ENCODE data around the gene UBE2L3.
"Not testable (repeated sequence)": the region's sequence is repeated elsewhere in the genome, so short reads cannot be mapped to it uniquely, and the experiment has no call there.

Gene UBE2L3

DNA sequence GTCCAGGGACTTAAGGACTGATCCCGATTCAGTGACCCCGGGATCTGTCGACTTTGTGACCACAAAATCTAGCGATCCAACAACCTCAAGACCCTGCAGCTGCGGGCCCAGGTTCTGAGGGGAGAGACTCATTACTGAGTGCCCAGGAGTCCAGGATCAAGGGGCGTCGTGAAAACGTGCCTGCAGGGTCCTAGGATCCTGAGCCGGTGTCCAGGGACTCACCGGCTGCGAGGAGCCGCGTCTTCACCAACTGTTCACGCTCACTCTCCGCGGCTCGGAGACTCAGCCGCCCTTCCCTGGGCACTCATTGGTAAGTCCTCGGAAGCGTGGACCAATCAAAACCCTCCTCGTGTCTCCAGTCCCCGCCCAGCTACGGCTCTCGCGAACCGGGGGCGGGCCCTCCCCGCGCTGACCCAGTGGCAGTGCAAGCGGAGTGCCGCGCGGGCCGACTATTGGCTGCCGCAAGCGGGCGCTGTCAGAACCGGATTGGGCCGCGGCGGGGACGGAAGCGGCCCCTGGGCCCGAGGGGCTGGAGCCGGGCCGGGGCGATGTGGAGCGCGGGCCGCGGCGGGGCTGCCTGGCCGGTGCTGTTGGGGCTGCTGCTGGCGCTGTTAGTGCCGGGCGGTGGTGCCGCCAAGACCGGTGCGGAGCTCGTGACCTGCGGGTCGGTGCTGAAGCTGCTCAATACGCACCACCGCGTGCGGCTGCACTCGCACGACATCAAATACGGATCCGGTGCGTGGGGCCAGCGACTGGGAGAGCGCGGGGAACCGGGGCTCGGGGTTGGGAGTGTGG, 74.5 kb downstream of the UBE2L3 start, which contains the start of gene SDF2L1:
SDF2L1 (plus strand) TSS at position 514 of the 795 bp plus-strand sequence; CDS start at position 549, 35 bp downstream.
- TF ChIP-seq, protein P1, sequence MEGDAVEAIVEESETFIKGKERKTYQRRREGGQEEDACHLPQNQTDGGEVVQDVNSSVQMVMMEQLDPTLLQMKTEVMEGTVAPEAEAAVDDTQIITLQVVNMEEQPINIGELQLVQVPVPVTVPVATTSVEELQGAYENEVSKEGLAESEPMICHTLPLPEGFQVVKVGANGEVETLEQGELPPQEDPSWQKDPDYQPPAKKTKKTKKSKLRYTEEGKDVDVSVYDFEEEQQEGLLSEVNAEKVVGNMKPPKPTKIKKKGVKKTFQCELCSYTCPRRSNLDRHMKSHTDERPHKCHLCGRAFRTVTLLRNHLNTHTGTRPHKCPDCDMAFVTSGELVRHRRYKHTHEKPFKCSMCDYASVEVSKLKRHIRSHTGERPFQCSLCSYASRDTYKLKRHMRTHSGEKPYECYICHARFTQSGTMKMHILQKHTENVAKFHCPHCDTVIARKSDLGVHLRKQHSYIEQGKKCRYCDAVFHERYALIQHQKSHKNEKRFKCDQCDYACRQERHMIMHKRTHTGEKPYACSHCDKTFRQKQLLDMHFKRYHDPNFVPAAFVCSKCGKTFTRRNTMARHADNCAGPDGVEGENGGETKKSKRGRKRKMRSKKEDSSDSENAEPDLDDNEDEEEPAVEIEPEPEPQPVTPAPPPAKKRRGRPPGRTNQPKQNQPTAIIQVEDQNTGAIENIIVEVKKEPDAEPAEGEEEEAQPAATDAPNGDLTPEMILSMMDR (IDR thresholded peaks at IDR 0.05; ENCODE audit: control insufficient read depth, insufficient read depth, low read depth, low read length, missing control alignments), result no peak
- peak within 1 kb of the TSS; percentile 87 for H3K4me3 ChIP-seq (ENCODE audit: control insufficient read depth, low read depth, low read length)
- DNase-seq (ENCODE audit: low read depth), result peak; percentile 93

DNA sequence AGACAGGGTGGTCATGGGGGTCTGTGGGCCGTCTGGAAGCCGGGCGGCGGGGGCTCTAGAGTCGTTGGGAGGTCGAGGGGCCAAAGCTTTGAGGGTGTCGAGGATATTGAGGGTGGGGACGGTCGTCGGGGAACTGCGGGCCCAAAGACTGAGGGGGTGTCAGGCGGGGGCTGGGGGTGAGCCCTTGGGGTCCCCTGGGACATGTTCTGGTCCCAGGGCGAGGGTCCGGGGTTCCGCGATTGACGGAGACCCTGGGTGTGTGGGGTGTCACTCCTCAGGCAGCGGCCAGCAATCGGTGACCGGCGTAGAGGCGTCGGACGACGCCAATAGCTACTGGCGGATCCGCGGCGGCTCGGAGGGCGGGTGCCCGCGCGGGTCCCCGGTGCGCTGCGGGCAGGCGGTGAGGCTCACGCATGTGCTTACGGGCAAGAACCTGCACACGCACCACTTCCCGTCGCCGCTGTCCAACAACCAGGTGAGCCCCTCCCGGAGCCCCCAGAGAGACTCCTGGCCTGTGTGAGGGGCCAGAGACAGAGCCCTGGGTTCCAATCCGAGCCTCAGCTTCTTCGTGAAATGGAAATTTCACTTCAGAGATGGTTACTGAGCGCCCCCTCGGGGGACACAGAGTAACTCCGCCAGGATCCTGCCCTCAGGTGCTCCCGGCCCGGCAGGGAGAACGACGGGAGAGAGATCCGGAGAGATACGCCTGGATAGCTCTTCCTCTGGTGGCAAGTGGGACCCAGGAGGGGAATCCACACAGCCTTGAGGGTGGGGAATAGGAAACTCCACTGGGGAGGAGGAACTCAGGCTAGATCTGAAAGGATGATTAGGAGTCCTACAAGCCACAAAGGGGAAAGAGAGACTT, 75.3 kb downstream of the UBE2L3 start:
- peak overlapping the region; percentile 87 for H3K4me3 ChIP-seq (ENCODE audit: control insufficient read depth, low read depth, low read length)
- TF ChIP-seq, protein P1 (IDR thresholded peaks at IDR 0.05; ENCODE audit: control insufficient read depth, insufficient read depth, low read depth, low read length, missing control alignments), result peak; percentile 70
- DNase-seq (ENCODE audit: low read depth), result no peak

DNA sequence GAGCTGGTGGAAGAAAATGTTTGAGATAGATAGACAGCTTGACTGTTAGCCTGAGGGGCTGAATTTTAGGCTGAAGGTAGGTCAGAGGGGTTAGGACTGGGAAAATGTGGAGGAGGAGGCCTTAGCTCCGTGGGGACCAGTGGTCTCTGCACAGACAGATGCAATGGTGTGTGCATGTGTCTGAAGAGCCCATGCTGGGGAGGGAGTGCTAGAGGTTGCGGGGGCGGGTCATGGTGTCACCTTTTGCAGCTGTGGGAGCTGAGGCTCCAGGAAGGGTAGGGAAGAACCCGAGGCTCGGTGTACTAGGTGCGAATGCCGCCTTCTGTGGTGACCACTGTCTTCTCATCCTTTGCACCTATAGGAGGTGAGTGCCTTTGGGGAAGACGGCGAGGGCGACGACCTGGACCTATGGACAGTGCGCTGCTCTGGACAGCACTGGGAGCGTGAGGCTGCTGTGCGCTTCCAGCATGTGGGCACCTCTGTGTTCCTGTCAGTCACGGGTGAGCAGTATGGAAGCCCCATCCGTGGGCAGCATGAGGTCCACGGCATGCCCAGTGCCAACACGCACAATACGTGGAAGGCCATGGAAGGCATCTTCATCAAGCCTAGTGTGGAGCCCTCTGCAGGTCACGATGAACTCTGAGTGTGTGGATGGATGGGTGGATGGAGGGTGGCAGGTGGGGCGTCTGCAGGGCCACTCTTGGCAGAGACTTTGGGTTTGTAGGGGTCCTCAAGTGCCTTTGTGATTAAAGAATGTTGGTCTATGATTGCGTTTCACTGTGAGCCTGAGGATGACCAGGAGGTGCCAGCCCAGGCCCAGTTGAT, 76.2 kb downstream of the UBE2L3 start:
- H3K4me3 ChIP-seq (ENCODE audit: control insufficient read depth, low read depth, low read length), result no peak overlapping the region; the same call in 1 of the 2 replicates
- TF ChIP-seq, protein P1 (IDR thresholded peaks at IDR 0.05; ENCODE audit: control insufficient read depth, insufficient read depth, low read depth, low read length, missing control alignments), result peak; percentile 14
- DNase-seq (ENCODE audit: low read depth), result no peak

DNA sequence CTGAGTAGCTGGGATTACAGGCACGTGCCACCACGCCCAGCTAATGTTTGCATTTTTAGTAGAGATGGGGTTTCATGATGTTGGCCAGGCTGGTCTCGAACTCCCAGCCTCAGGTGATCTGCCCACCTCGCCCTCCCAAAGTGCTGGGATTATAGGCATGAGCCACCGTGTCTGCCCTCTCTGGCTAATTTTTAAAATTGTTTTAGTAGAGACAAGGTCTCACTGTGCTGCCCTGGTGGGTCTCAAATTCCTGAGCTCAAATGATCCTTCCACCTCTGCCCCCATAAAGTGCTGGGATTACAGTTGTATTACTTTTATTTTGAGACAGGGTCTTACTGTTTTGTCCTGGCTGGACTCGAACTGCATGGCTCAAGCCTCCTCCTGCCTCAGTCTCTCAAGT, 78.0 kb downstream of the UBE2L3 start:
- H3K4me3 ChIP-seq (ENCODE audit: control insufficient read depth, low read depth, low read length); DNase-seq (ENCODE audit: low read depth): not testable (repeated sequence)

DNA sequence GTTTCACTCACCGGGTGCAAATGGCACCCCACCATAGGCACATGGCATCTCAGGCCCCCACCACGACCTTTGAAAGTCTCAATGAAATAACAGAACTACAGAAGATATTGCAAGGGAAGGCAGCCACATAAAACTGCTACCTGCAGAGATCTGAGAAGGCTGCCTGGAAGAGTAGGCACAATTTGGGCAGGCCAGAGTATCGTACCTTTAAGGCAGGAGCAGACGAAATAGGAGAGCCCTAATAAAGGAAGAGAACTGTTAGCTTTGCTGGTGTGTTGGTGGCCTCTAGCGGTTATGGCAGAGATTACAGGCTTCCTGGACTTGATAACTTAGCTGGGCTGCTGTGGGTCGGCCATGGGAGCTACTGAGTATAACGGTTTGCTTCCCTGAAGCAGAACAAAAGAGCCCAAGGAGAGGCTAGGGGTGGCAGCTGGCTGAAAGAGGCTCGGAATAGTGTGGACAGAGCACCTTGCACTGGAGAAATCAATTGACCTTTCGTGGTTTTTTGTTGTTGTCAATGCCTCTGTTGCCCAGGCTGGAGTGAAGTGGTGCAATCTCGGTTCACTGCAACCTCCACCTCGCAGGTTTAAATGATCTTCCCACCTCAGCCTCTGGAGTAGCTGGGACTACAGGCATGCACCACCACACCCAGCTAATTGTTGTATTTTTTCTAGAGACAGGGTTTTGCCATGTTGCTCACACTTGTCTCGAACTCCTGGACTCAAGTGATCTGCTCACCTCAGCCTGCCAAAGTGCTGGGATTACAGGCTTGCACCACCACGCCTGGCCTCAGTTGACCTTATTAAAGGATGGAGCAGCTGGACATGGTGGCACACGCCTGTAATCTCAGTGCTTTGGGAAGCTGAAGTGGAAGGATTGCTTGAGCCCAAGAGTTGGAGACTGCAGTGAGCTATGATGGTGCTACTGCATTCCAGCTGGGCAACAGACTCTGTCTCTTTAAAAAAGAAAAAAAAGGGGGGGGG, 79.4 kb downstream of the UBE2L3 start:
- TF ChIP-seq, protein P1 (IDR thresholded peaks at IDR 0.05; ENCODE audit: control insufficient read depth, insufficient read depth, low read depth, low read length, missing control alignments), result peak; percentile 93
- H3K4me3 ChIP-seq (ENCODE audit: control insufficient read depth, low read depth, low read length), result no peak overlapping the region
- no peak for DNase-seq (ENCODE audit: low read depth)

DNA sequence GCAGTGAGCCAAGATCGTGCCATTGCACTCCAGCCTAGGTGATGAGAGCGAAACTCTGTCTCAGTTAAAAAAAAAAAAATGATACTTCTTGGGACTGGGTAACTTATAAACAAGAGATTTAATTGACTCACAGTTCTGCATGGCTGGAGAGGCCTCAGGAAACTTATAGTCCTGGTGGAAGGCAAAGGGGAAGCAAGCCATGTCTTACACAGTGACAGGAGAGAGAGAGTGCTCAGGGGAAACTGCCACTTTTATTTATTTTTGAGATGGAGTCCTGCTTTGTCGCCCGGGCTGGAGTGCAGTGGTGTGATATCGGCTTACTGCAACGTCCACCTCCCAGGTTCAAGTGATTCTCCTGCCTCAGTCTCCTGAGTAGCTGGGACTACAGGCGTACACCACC, 82.8 kb downstream of the UBE2L3 start:
- TF ChIP-seq, protein P1 (IDR thresholded peaks at IDR 0.05; ENCODE audit: control insufficient read depth, insufficient read depth, low read depth, low read length, missing control alignments), result no peak
- H3K4me3 ChIP-seq (ENCODE audit: control insufficient read depth, low read depth, low read length), result no peak overlapping the region
- no peak for DNase-seq (ENCODE audit: low read depth)

All from AG09309 (cell line).